ENCODE results near the gene TMEM87B.

TMEM87B gene

GRCh38 chr2:112153501-112153900 lies 98.4 kb downstream of the TMEM87B start:
- DNase-seq = no peak

DNA sequence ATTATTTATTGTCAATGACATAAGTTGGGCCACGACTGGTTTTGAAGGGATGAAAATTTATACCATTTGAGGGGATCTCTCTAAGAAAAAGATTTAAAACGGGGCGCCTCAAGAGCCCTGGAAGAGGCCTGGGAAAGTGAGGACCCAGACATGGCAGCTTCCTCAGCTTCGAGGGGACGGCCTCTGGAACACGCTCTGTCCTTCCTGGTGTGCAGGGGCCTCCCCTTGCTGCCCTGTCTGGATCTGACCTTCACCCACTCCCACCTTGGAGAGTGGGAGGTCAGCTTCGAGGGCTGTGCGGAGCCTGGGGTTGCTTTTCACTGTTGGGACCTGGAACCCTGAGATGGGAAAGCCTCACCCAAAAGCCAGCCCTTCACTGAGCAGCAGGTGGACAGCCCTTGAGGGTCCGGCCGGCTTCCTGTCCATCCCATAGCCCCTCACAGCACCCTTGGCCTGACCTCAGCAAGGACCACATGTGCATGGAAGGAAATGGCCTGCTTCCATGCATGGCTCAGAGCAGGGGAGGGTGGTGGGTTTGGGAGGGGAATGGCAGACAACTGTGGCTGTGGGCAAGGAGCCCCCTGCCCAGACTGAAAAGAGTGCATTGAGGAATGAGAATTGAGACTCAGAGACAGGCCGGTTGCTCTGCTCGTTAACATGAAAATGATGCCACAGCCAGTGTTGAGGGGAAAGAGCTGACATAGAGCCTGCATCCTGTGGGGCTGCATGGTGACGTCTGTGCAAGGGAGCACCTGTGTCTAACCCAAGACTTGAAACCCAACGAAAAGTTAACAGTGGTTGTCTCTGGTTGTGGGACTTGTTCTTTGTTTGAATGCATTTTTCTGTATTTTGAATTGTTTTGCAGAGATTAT lies 99.4 kb downstream of the TMEM87B start:
- peak; percentile 17 for DNase-seq

DNA sequence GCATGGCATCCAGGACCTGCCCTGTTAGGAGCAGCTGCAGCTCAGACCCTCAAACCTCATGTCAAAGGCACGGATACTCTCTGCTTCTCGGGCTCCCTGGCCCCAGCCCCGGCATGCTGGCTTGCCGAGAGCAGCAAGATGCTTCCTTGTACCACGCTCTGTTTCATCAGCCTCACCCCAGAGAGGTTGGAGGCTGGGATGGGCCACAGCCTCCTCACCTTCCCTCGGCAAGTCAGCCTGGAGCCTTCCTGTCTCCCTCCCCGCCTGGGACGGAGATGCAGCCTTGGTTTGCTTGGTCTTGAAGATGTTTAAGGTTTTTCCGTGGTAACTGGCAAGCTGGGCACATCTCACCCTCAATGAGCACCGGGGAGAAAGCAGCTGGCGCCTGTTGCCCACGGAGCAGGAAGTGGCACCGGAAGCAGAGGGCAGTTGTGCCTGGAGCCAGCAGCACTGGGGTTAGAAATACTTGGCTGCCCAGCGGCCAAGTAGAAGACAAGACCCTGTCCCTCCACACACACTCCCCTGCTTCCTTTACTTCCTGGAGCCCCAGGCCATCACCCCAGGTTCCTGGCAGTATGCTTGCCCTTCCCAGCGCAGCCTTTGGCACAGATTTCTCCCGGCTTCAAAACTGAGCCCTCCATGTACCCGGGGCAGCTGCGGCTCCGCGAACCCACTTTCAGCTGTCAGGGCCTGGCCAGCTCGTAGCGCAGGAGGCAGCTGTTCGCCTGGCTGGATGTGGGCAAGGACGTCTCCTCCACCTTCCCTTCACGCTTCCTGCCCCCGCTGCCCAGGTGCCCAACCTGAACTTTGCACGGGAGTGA lies 100.5 kb downstream of the TMEM87B start:
- no peak for DNase-seq

DNA sequence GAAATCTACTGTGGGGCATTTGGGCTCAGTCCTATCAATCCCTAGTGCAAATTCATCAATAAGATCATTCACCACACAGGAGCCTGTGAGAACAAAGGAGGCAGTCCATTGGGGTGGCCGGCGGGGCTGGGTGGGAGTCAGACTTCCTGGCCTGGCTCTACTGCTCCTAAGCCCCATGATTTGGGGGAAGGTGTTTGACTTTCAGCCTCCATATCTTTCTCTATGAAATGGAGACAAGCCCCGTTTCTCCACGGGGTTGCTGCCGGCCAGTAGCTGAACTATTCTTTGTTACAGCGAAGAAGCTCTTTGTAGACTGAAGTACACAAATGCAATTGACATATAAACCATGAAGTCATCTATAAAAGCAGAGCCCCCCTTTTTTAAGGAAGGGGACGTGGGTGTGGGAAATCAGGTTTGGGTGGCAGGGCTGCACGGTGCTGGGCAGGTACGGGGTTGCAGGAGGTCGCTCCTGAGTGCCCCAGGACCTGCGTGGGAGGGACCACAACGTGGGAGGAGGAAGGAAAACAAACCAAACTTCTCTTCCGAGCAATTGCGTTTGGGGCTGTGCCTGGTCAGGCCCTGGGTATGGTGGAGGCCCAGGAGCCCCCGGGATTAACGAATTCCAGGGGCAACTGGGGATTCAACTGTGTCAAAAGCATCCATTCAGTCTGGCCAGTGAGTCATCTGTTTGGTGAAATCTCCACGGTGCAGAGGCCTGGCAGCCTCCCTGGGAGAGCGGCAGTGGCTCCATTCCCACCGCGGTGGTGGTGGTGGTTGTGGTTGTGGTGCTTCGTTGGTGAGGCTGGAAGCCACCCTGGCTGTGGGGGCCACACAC lies 101.3 kb downstream of the TMEM87B start:
- DNase-seq = peak; percentile 29

DNA sequence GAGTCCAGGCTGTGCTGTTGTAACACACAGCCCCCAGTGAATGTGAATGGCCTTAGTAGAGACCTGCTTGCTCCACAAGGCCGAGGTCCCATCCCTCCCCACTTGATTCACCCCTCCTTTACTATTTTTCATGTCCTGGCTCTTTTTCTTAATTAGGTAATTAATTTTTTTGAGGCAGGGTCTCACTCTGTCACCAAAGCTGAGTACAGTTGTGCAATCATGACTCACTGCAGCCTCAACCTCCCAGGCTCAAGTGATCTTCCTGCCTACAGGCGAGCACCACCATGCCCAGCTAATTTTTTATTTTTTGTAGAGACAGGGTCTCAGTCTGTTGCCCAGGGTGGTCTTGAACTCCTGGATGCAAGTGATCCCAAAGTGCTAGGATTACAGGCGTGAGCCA lies 102.4 kb downstream of the TMEM87B start:
- DNase-seq = no peak

- DNase-seq = no peak
These were observed 104.4 kb downstream of the TMEM87B start for GRCh38 chr2:112159454-112159921.

- DNase-seq = no peak
These were observed 105.5 kb downstream of the TMEM87B start for GRCh38 chr2:112160283-112161250.

GRCh38 chr2:112161431-112162145 lies 106.5 kb downstream of the TMEM87B start:
- DNase-seq = no peak

- no peak for DNase-seq
These were observed 107.3 kb downstream of the TMEM87B start for GRCh38 chr2:112162341-112162740.

DNA sequence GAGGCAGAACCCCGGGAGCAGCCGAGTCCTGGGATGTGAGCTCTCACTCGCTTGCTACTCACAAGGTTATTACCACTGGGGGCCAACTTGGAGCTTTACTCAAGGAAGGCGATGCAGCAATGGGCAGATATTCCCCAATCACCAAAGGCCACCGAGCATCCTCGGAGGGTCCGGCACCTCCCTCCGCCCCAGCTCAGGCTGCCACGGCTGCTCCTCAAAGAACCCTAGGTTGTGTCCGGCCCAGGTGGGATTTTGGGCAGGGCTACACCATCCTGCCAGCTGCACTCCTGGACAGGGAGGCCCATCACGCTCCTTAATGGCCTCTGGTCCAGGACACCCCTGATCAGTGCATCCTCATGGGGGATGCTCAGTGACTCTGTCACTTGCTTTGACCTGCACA lies 107.9 kb downstream of the TMEM87B start:
- no peak for DNase-seq

- no peak for DNase-seq
These were observed 108.5 kb downstream of the TMEM87B start for GRCh38 chr2:112163541-112163981.

DNA sequence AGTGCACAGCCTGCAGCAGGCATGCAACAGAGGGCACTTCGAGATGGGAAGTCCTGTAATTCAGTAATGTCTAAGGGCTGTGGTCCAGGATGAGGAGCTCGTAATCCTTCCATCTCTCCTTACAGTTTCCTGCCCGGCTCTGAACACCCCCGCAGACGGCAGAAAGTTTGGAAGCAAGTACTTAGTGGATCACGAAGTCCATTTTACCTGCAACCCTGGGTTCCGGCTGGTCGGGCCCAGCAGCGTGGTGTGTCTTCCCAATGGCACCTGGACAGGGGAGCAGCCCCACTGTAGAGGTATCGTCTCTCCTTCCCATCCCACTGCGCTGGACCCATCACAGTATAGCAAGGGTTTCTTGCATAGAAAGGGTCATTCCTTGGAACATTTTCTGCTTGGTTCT lies 109.8 kb downstream of the TMEM87B start:
- no peak for DNase-seq

GRCh38 chr2:112165296-112165695 lies 110.2 kb downstream of the TMEM87B start:
- no peak for DNase-seq

GRCh38 chr2:112166806-112167499 lies 111.9 kb downstream of the TMEM87B start:
- no peak for DNase-seq

GRCh38 chr2:112168422-112169124 lies 113.5 kb downstream of the TMEM87B start:
- no peak for DNase-seq

All from T-helper 9 cell (primary cell).